ENCODE data around the gene XPNPEP3.

Gene XPNPEP3

GRCh38 chr22:40953471-40953870 lies 96.5 kb downstream of the XPNPEP3 start:
- no peak for TF ChIP-seq CTCF (IDR thresholded peaks at IDR 0.05; ENCODE audit: low read depth, low read length, missing control alignments)
- Histone ChIP-seq H3K27ac (no peak overlapping the region), H3K36me3 (replicated peaks) (peaks cover 5% of the 10 kb centered on the region), H3K27me3 (replicated peaks) (no peaks in the 10 kb centered on the region), H3K4me3 (ENCODE audit: low read depth, low read length) (no peak overlapping the region)
- DNase-seq = no peak
- in situ Hi-C loops (cut with HindIII; ENCODE audit: low pct_ligation_motif_present, low sequenced_read_pairs) = no loop called here

- Histone ChIP-seq H3K27ac (no peak overlapping the region), H3K27me3 (replicated peaks) (no peaks in the 10 kb centered on the region), H3K36me3 (replicated peaks) (peaks cover 8% of the 10 kb centered on the region), H3K4me3 (ENCODE audit: low read depth, low read length) (no peak overlapping the region)
- DNase-seq = no peak
- in situ Hi-C loops (cut with HindIII; ENCODE audit: low pct_ligation_motif_present, low sequenced_read_pairs) = no loop called here
- no peak for TF ChIP-seq CTCF (IDR thresholded peaks at IDR 0.05; ENCODE audit: low read depth, low read length, missing control alignments)
Observed at GRCh38 chr22:40954113-40954512, 97.2 kb downstream of the XPNPEP3 start.

DNA sequence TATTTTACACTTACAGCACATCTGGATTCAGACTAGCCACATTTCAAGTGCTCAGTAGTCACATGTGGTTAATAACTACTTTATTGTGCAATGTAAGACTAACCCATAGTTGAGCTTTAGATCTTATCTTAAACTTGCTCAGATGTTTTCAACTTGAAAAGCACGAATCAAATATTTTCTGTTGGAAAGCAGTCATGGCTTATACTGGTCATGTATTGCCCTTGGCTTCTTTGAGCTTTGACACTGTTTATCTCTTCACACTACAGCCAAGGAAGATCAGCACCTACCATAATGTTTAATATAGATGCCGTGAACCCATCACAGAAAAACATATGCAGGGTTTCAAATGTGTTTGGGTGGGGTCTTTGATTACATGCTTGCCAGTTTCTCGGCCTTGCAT lies 98.6 kb downstream of the XPNPEP3 start:
- no peak overlapping the region for H3K4me3 ChIP-seq (ENCODE audit: low read depth, low read length)
- peaks cover 8% of the 10 kb centered on the region for H3K36me3 ChIP-seq (replicated peaks)
- no peak overlapping the region for H3K27ac ChIP-seq
- H3K27me3 ChIP-seq (replicated peaks) = no peaks in the 10 kb centered on the region
- no peak for DNase-seq
- in situ Hi-C loops (cut with HindIII; ENCODE audit: low pct_ligation_motif_present, low sequenced_read_pairs) = no loop called here
- TF ChIP-seq CTCF (IDR thresholded peaks at IDR 0.05; ENCODE audit: low read depth, low read length, missing control alignments) = no peak

- in situ Hi-C loops (cut with HindIII; ENCODE audit: low pct_ligation_motif_present, low sequenced_read_pairs) = no loop called here
- no peak overlapping the region for H3K27ac ChIP-seq
- H3K4me3 ChIP-seq (ENCODE audit: low read depth, low read length) = no peak overlapping the region
- no peaks in the 10 kb centered on the region for H3K27me3 ChIP-seq (replicated peaks)
- no peak for DNase-seq
- TF ChIP-seq CTCF (IDR thresholded peaks at IDR 0.05; ENCODE audit: low read depth, low read length, missing control alignments) = no peak
- peaks cover 8% of the 10 kb centered on the region for H3K36me3 ChIP-seq (replicated peaks)
Observed at GRCh38 chr22:40957601-40958000, 100.7 kb downstream of the XPNPEP3 start.

DNA sequence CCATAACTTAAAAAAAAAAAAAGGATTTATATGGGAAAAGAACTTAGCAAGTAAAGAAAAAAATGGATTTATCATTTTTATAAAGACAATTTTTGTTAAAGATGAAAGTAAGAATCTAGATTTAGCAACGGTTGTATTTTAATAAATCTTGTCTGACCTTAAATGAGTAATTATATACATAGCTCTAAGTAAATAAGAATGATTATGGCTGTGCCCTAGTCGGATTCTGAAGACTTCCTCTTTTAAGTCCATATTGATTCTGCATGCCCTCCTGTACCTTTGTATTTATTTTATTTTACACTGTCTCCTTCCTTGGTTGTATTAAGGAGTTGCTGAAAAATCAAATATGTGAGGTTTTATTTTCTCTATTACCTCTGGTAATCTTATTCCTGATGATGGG lies 101.4 kb downstream of the XPNPEP3 start:
- Histone ChIP-seq H3K36me3 (replicated peaks) (peaks cover 9% of the 10 kb centered on the region), H3K27ac (no peak overlapping the region), H3K27me3 (replicated peaks) (no peaks in the 10 kb centered on the region), H3K4me3 (ENCODE audit: low read depth, low read length) (no peak overlapping the region)
- DNase-seq = no peak
- in situ Hi-C loops (cut with HindIII; ENCODE audit: low pct_ligation_motif_present, low sequenced_read_pairs) = no loop called here
- TF ChIP-seq CTCF (IDR thresholded peaks at IDR 0.05; ENCODE audit: low read depth, low read length, missing control alignments) = no peak

DNA sequence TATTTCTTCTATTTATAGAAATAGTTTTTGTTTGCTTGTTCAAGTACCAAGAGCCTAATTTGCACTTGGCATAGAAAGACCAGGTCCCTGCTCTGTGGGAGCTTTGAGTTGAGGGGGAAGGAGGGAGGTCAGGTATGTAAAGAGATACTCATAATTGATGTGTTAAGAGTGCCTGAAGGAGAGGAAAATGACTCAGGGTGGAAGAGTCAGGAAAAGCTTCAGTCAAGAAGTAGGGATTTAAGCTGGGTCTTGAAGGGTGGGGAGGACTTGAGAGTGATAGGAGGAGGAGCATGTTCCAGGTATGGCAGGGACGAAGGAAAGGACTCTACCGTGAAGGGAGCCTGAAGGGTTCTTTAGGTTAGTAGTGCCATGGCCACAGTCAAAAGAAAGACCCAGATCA lies 103.2 kb downstream of the XPNPEP3 start:
- no peaks in the 10 kb centered on the region for H3K27me3 ChIP-seq (replicated peaks)
- peaks cover 25% of the 10 kb centered on the region for H3K36me3 ChIP-seq (replicated peaks)
- in situ Hi-C loops (cut with HindIII; ENCODE audit: low pct_ligation_motif_present, low sequenced_read_pairs) = no loop called here
- no peak for DNase-seq
- TF ChIP-seq CTCF (IDR thresholded peaks at IDR 0.05; ENCODE audit: low read depth, low read length, missing control alignments) = no peak
- no peak overlapping the region for H3K27ac ChIP-seq
- H3K4me3 ChIP-seq (ENCODE audit: low read depth, low read length) = no peak overlapping the region

Data from brain microvascular endothelial cell (primary cell).